AG08396 (cell line): ENCODE measurements around the gene IRX5.

Experiments used
- DNase-seq: peaks from one replicate; pipeline ENCODE4 v3.0.0; 2012; ENCODE audit warnings: low spot score, mixed read lengths

IRX5 gene

GRCh38 chr16:54931120-54932014 lies 702 bp downstream of the IRX5 start:
- no peak for DNase-seq

DNA sequence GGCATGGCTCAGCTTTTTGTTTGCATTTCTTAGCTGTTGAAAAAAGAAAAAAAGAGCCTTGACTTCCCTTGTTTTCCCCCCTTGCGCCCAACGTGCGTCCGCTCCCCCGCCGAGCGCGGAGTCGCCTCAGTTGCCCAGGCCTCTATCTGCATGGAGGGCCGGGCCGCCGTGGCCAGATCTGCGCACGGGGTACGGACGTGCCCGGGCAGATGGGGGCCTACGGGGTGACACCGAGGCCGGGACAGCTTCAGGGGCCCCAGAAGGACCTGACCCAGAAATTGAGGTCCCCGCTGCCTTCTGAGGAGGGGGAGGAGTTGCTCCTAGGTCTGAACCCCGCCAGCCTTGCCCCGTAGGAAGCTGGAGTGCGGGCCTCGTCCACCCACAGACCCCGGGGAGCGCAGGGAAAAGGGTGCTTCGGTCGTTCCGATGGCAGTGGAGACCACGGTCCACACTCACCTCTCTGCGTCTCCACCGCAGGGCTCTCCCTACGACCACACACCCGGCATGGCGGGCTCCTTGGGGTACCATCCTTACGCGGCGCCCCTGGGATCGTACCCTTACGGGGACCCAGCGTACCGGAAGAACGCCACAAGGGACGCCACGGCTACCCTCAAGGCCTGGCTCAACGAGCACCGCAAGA lies 1.5 kb downstream of the IRX5 start:
- no peak for DNase-seq

DNA sequence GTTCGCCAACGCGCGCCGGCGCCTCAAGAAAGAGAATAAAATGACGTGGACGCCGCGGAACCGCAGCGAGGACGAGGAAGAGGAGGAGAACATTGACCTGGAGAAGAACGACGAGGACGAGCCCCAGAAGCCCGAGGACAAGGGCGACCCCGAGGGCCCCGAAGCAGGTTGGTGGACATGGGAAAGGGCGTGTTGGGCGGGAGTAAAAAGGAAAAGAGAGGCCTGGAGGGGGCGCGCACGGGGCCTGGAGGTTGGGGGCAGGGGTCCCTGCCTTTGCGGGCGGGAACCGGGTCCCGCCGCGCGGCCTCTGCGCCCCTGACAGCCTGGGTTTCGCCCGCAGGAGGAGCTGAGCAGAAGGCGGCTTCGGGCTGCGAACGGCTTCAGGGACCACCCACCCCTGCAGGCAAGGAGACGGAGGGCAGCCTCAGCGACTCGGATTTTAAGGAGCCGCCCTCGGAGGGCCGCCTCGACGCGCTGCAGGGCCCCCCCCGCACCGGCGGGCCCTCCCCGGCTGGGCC lies 2.1 kb downstream of the IRX5 start:
- no peak for DNase-seq

DNA sequence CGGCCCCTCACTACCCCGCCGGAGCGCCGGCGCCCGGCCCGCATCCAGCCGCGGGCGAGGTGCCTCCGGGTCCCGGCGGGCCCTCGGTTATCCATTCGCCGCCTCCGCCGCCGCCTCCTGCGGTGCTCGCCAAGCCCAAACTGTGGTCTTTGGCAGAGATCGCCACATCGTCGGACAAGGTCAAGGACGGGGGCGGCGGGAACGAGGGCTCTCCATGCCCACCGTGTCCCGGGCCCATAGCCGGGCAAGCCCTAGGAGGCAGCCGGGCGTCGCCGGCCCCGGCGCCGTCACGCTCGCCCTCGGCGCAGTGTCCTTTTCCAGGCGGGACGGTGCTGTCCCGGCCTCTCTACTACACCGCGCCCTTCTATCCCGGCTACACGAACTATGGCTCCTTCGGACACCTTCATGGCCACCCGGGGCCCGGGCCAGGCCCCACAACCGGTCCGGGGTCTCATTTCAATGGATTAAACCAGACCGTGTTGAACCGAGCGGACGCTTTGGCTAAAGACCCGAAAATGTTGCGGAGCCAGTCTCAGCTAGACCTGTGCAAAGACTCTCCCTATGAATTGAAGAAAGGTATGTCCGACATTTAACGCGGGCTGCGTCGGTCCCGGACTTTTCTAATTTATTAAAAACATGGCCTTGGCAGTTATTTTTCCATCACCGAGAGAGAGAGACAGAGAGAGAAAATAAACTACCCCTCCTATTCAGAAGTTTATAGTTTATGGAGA lies 2.8 kb downstream of the IRX5 start:
- DNase-seq: no peak

GRCh38 chr16:54934481-54935265 lies 4.0 kb downstream of the IRX5 start:
- DNase-seq: no peak

DNA sequence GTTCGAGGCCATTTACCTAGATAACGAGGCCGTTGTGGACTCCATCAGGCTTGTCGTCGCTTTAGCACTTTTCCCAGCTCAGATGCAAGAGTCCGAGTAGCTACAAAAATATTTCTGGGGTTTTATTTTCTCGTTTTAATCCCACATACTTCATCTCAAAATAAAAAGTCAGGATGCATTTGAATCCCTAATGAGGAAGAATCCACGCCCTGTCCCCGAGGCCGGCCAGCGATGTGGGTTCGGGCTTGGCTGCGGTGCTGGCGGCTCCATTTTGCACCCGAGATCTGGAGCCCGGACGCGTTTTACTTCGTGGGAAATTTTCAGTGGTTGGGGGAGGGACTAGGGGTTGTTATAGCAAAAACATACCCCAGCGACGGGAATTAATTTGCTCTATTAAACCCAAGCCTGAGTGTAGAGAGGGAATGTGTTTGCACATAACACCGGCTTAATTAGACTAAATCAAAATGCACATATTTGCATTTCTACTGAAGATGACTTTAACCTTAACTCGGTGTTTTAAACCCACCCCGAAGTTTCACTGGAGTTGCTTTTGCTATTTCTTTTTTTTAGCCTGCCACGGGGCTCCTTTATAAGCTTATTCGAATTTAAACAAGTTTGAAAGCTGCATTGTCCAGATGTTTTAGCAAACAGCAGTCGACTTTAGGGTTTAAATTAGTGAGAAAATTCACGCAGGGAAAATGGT lies 4.8 kb downstream of the IRX5 start:
- no peak for DNase-seq

DNA sequence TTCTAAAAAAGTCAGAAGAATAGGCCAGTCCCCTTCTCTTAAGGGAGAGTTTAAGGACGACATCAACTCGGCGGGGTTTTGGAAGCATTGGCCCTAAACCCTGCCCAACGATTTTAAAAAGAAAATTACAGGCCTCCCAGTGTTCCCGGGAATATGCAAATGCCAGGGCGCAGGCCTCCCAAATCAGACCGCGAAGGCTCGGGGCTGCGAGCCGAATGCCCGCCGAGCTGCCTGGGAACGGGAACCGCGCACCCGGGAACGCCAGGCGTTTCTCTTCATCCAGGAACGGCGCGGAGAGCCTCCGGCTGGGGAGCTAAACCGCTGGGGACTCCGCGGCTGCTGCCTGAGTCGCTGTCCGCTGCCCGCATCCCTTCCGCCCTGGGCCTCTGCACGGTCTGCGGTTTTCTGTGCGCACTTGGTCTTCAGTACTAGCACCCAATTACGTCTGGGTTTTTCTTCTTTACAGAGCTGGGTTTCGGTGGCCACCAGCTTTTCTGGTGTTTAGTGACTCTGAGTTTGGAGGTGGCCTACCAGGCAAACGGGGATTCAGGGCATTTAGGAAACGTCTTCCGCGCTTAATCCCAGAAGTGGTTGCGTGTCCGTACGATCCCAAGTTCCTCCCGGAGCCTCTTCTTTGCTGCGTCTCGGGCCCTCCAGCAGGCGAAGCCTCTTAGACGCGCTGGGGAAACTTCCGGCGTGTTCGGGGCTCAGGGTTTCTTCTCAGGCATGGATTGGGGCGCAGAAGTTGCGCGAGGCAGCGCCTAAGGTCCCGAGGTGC lies 5.7 kb downstream of the IRX5 start:
- DNase-seq: no peak

- DNase-seq: no peak
Observed at GRCh38 chr16:54936979-54937670, 6.5 kb downstream of the IRX5 start.

DNA sequence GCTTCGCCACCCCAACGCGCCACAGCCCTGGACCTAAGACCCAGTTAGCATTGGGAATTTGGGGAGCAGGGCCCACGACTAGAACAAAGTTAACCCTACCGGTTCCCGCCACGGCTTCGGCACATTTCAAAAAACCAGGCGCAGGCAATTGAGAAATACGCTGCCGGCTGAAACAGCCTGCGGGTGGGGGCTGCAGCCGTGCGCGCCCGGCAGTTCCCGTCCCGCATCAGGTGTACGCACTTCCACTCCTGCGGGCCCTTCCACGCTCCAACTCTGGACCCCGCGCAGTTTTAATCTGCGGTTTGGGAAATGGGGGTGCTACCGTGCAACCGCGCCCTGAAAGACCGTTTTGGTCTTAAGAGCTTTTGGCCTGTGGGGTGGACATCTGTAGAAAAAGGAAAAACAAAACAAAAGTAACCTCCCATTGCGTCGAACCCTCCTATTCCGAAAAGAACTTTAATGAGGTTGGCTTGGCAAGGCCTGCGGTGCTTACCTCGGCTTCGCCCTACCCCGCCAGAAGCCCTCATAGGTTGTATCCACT lies 7.1 kb downstream of the IRX5 start:
- no peak for DNase-seq

GRCh38 chr16:54938212-54939028 lies 7.8 kb downstream of the IRX5 start:
- DNase-seq: no peak

DNA sequence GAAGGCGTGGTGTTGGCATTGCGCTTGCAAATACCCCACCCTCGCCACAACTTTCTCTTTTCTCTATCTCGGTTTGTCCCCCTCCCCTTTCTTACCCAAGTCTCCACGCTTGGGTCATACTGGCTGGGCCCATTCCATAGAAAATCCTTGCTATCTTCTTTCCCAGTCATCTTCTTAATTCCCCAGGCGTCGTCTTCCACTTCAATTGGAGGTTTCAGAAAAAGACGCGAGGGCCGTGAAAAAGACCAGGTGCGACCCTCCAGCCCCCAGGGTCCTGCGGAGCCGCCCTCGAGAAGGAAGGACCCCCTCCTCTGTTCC lies 8.3 kb downstream of the IRX5 start:
- DNase-seq: no peak

DNA sequence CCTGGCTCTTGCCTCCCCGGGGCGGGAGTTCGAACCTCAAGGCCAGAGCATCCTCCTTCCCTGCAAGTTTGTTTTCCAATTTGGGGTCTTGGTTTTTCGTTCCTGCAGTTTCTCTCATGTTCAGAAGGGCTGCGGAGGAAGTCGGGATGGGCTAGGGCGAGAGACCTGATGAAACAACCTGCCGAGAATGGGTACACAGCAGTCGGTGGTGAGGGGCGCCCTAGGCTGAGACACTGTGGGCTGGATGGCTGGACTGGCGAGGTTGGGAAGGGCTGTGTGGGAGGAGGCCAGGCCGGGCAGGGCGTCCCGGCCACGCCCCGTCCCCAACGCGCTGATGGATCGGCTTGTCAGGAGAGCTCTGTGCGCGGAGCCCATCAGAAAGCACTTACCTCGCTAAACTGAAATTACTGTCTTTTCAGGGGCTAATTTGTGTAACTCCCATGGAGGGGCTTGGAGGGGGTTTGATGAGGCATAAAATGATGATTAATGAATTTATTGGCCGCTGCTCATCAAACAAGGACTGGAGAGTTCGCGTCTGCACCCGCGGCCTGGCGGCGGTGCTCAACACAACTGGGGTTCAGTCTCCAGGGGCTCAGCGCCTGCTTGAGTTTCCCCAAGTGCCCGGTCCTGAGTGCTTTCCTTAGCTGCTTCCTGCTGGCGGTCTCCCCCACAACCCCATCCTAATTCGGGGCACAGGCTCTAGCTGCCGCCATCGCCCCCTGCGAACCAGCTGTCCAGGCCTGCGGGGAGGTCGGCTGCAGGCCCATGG lies 9.0 kb downstream of the IRX5 start:
- DNase-seq: no peak

GRCh38 chr16:54940279-54940604 lies 9.6 kb downstream of the IRX5 start:
- DNase-seq: no peak

DNA sequence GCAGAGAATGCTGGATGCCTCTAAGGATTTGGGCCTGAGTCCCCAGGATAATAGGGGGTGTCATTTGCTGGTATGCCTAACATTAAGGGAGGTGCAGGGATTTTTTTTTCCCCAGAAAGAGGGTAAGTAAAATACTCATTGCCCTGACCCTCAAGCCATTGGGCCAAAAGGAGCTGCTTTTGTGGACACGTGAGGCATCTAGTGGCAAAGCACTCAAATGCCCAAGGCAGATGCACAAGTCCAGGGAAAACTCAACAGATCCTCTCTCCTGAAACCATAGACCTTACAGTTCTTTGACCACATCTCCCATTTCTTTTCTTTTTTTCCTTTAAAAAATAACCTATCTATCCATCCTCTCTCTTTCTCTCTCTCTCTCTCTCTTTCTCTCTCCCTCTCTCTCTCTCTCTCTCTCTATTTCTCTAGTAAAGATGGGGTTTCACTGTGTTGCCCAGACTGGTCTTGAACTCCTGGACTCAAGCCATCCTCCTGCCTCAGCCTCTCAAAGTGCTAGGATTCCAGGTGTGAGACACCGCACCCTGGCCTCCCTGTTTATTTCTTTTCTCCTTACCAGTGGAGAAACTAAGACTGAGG lies 11.8 kb downstream of the IRX5 start:
- DNase-seq: no peak

GRCh38 chr16:54944002-54944401 lies 13.3 kb downstream of the IRX5 start:
- DNase-seq: no peak

- no peak for DNase-seq
Observed at GRCh38 chr16:54945063-54945462, 14.4 kb downstream of the IRX5 start.

DNA sequence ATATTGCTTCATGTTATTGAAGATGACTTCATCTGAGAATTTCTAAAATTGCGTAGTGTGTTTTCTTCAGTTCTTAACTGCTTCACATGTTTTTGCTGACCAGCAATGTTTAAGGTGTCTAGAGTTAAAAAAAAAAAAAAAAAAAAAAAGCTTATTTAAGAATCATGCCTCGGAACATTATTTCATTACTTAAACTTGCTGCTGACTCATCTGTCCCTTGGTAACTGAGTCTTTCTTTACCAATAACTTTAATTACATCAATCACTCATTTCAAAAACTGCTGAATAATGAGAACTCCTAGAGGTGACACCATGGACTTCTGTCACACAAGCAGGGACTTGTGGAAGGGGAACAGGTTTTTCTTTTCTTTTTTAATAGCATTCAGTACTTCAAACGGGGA lies 16.2 kb downstream of the IRX5 start:
- DNase-seq: no peak

DNA sequence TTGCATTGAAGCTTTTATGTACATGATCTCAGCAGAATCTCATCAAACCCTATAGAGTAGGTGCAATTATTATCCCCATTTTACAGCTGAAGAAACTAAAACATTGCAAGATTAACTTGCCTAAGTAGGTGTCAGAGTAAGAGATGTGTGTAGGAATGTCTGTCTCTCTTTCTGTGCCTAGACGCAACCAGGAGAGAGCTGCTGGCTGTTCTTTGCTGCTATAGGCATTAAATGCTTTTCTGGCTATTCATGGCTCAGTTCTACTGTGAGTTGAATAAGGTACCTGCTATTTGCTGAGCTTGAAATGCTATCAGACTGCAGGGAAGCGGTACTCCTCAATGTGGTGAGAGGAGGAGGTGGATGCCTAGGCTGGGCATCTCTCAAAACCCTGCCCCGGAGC lies 17.0 kb downstream of the IRX5 start:
- DNase-seq: no peak
